T-helper 1 cell treated with Interleukin-12 subunit alpha and Interleukin-12 subunit beta and Interleukin-4 antibody, amounts not matched to agents 30 μg/mL and 1 μg/mL, for 36 hours (primary cell): ENCODE measurements around the gene PLK1.
"Not testable (repeated sequence)": the region's sequence is repeated elsewhere in the genome, so short reads cannot be mapped to it uniquely, and the experiment has no call there.

ENCODE experiments used
- H3K27ac Mint-ChIP-seq: one replicate; pipeline ENCODE4 v1.8.0; 2021; ENCODE audit warnings: mild to moderate bottlenecking, mixed read lengths
- H3K27me3 Mint-ChIP-seq: one replicate; pipeline ENCODE4 v1.8.0; 2021; ENCODE audit warnings: low read depth, mixed read lengths
- H3K36me3 Mint-ChIP-seq: one replicate; pipeline ENCODE4 v1.8.0; 2021; ENCODE audit warnings: low read depth, mixed read lengths
- H3K4me1 Mint-ChIP-seq: one replicate; pipeline ENCODE4 v1.8.0; 2021; ENCODE audit warnings: low read depth, mixed read lengths
- H3K4me3 Mint-ChIP-seq: one replicate; pipeline ENCODE4 v1.8.0; 2021; ENCODE audit warnings: mild to moderate bottlenecking, moderate library complexity, mixed read lengths
- H3K9me3 Mint-ChIP-seq: one replicate; pipeline ENCODE4 v1.8.0; 2021; ENCODE audit warnings: mixed read lengths

PLK1 gene

GRCh38 chr16:23678430-23679273 lies at the start of gene PLK1:
Gene PLK1 (plus strand): TSS chr16:23678889. CDS start chr16:23678933, 44 bp downstream.
- Mint-ChIP-seq H3K27ac (peak within 1 kb of the TSS; percentile 70), H3K36me3 (peaks cover 19% of the 10 kb centered on the region), H3K4me1 (peaks cover 38% of the 10 kb centered on the region), H3K27me3 (no peaks in the 10 kb centered on the region), H3K4me3 (peak within 1 kb of the TSS; percentile 93), H3K9me3 (no peaks in the 10 kb centered on the region)

- H3K4me1 Mint-ChIP-seq = peaks cover 12% of the 10 kb centered on the region
- no peaks in the 10 kb centered on the region for H3K9me3 Mint-ChIP-seq
- peaks cover 26% of the 10 kb centered on the region for H3K36me3 Mint-ChIP-seq
- H3K4me3 Mint-ChIP-seq = no peak overlapping the region
- H3K27ac Mint-ChIP-seq = no peak overlapping the region
- H3K27me3 Mint-ChIP-seq = no peaks in the 10 kb centered on the region
Observed at GRCh38 chr16:23629516-23629915, 49.2 kb upstream of the PLK1 start.

DNA sequence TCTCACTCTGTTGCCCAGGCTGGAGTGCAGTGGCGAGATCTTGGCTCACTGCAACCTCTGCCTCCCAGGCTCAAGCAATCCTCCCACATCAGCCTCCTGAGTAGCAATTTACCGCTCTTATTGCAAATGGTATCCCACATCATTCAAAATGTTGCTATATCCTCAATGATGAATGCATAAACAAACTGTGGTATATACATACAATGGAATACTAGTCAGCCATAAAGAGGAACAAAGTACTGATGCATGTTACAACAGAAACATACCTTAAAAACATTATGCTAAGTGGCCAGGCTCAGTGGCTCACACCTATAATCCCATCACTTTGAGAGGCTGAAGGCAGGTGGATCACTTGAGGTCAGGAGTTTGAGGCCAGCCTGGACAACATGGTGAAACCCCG lies 46.8 kb upstream of the PLK1 start:
- peaks cover 33% of the 10 kb centered on the region for H3K36me3 Mint-ChIP-seq
- not testable (repeated sequence) for H3K27me3 Mint-ChIP-seq, H3K4me3 Mint-ChIP-seq, H3K27ac Mint-ChIP-seq, H3K9me3 Mint-ChIP-seq
- peaks cover 12% of the 10 kb centered on the region for H3K4me1 Mint-ChIP-seq

GRCh38 chr16:23634461-23635036 lies 44.1 kb upstream of the PLK1 start:
- Mint-ChIP-seq H3K27ac (no peak overlapping the region), H3K4me3 (no peak overlapping the region), H3K27me3 (no peaks in the 10 kb centered on the region), H3K4me1 (peaks cover 12% of the 10 kb centered on the region), H3K36me3 (peaks cover 24% of the 10 kb centered on the region), H3K9me3 (no peaks in the 10 kb centered on the region)

DNA sequence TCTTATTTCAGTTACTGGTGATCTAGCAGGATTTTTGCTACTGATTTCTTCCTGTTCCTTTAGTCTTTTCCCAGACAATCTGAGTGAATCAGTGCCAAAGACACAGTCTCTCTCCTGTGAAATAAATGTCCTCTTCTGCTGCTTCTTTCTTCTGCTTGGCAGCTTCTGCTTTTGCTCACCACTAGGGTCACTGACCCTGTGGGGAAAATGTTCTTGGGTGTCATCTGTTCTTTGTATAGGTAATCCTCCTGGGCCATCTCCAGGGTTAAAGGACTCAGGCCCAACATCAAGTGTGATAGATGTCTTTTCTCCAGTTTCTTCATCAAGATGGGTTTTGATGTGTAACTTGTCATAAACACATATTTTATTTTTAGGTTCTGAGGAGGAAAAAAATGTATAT lies 42.7 kb upstream of the PLK1 start:
- Mint-ChIP-seq H3K36me3 (peaks cover 19% of the 10 kb centered on the region), H3K9me3 (no peaks in the 10 kb centered on the region), H3K4me3 (no peak overlapping the region), H3K27me3 (no peaks in the 10 kb centered on the region), H3K27ac (no peak overlapping the region), H3K4me1 (peaks cover 19% of the 10 kb centered on the region)

GRCh38 chr16:23640615-23640930 lies 38.1 kb upstream of the PLK1 start:
- H3K4me3 Mint-ChIP-seq = peak overlapping the region; percentile 98
- no peaks in the 10 kb centered on the region for H3K27me3 Mint-ChIP-seq
- H3K36me3 Mint-ChIP-seq = peaks cover 17% of the 10 kb centered on the region
- H3K9me3 Mint-ChIP-seq = no peaks in the 10 kb centered on the region
- peaks cover 19% of the 10 kb centered on the region for H3K4me1 Mint-ChIP-seq
- peak overlapping the region; percentile 99 for H3K27ac Mint-ChIP-seq

DNA sequence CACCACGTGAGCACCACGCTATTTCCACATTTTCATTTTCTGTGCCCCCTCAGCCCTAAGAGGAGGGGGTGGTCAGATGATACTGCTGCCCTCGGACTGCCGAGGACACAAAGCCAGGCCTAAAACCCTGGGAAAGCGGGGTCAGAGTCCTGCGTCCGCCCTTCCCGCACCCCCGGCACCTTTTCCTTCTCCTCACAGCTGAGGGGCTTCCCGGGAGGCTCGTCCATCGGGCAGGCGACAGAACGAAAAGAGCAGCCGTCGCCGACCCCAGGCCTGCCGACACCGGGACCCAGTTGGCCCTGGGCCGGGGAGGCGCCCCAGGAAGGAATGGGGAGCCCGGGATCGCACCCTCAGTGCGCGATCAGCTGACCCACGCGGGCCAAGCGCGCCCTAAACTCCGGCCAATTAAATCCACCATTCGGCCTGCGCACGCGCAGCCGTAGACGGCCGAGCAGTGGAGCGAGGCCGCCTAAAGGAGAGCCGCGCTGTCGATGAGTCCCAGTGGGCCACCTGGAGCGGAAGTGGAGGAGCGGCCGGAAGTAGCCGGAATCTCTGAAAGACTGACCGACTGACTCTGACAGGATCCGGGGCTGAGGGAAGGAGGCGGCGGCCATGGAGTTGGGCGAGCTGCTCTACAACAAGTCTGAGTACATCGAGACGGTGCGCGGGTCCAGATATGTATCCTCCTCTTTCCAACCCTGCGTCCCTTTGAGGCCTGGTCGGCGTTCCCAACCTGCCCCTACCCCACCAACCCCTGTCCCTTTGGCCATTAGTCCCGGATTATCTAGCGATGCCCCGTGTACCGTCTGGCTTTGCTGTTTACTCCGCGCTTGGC lies 37.5 kb upstream of the PLK1 start, which contains the start of the genes DCTN5 and PALB2:
TSS of gene DCTN5 (plus strand) at position 536 of the 835 bp plus-strand sequence. CDS start at position 613, 77 bp downstream.
TSS of gene PALB2 (minus strand) at position 380 of the 835 bp plus-strand sequence. CDS start at position 227, 153 bp downstream.
- no peaks in the 10 kb centered on the region for H3K27me3 Mint-ChIP-seq
- H3K9me3 Mint-ChIP-seq = no peaks in the 10 kb centered on the region
- H3K4me1 Mint-ChIP-seq = peaks cover 24% of the 10 kb centered on the region
- H3K4me3 Mint-ChIP-seq = peak within 1 kb of the TSS; percentile 98
- H3K36me3 Mint-ChIP-seq = peaks cover 22% of the 10 kb centered on the region
- peak within 1 kb of the TSS; percentile 99 for H3K27ac Mint-ChIP-seq

DNA sequence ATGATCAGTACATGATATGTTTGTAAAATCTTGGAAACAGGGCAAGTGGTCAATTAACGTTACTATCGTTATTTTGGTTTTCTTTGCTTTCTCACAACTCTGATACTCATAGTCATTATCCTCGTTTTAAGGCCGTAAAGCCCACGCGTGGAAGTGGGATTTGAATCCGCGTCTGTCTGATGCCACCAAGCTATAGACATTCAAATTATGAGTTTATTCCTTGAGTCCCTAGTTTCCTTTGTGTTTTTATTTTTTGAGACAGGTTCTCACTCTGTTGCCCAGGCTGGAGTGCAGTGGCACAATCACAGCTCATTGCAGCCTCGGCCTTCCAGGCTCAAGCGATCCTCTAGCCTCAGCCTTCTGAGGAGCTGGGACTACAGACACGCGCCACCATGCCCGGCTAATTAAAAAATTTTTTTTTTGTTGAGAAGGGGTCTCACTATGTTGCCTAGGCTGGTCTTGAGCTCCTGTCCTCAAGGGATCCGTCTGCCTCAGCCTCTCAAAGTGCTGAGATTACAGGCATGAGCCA lies 36.4 kb upstream of the PLK1 start:
- H3K4me1 Mint-ChIP-seq = peaks cover 29% of the 10 kb centered on the region
- peak overlapping the region; percentile 98 for H3K4me3 Mint-ChIP-seq
- peaks cover 30% of the 10 kb centered on the region for H3K36me3 Mint-ChIP-seq
- H3K9me3 Mint-ChIP-seq = no peaks in the 10 kb centered on the region
- H3K27me3 Mint-ChIP-seq = no peaks in the 10 kb centered on the region
- peak overlapping the region; percentile 99 for H3K27ac Mint-ChIP-seq

GRCh38 chr16:23650674-23651416 lies 27.8 kb upstream of the PLK1 start:
- Mint-ChIP-seq H3K27ac (peak overlapping the region; percentile 16), H3K9me3 (no peaks in the 10 kb centered on the region), H3K27me3 (no peaks in the 10 kb centered on the region), H3K4me3 (no peak overlapping the region), H3K4me1 (peaks cover 28% of the 10 kb centered on the region), H3K36me3 (peaks cover 47% of the 10 kb centered on the region)

- no peak overlapping the region for H3K4me3 Mint-ChIP-seq
- H3K9me3 Mint-ChIP-seq = no peaks in the 10 kb centered on the region
- H3K4me1 Mint-ChIP-seq = peaks cover 22% of the 10 kb centered on the region
- no peak overlapping the region for H3K27ac Mint-ChIP-seq
- H3K36me3 Mint-ChIP-seq = peaks cover 36% of the 10 kb centered on the region
- H3K27me3 Mint-ChIP-seq = no peaks in the 10 kb centered on the region
Observed at GRCh38 chr16:23651943-23652468, 26.7 kb upstream of the PLK1 start.

GRCh38 chr16:23663918-23664317 lies 14.8 kb upstream of the PLK1 start:
- H3K9me3 Mint-ChIP-seq = no peaks in the 10 kb centered on the region
- H3K4me3 Mint-ChIP-seq = no peak overlapping the region
- H3K27ac Mint-ChIP-seq = no peak overlapping the region
- no peaks in the 10 kb centered on the region for H3K27me3 Mint-ChIP-seq
- H3K4me1 Mint-ChIP-seq = peaks cover 11% of the 10 kb centered on the region
- peaks cover 76% of the 10 kb centered on the region for H3K36me3 Mint-ChIP-seq

DNA sequence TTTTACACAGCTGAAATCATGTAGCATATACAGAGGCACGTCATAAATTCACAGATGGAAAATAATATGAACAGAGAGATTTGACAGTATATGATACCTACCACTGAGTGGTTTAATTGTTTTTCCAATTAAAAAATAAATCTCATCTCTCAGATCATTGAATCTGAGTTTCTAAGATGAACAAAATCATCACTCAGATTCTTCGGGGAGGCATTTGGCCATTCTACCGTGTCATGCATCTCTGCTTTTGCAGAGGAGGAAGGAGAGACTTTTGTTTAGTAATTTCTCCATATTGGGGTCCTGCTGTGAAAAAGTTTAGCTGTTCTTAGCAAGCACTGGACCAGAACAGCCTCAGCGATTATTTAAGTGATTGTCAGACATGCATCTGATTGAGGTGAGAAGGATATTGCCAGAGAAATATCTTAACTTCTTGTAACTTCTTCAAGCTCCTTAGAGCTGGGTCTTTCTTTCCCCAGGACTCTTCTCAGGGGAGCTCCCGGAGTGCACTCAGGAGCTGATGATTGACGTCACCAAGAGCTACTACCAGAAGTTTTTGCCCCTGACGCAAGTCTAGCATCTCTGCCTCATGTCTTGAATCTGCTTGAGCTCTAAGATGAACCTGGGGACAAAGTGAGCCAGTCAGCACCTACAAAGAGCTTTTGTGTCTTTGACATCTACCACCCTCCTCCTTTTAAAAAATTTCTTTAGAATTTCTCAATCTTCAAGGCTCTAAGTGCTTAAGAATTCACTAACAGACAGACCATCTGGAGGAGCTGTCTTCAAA lies 11.9 kb upstream of the PLK1 start:
- no peaks in the 10 kb centered on the region for H3K27me3 Mint-ChIP-seq
- no peak overlapping the region for H3K4me3 Mint-ChIP-seq
- H3K9me3 Mint-ChIP-seq = no peaks in the 10 kb centered on the region
- no peak overlapping the region for H3K27ac Mint-ChIP-seq
- H3K36me3 Mint-ChIP-seq = peaks cover 71% of the 10 kb centered on the region
- H3K4me1 Mint-ChIP-seq = peaks cover 33% of the 10 kb centered on the region

- H3K27me3 Mint-ChIP-seq = no peaks in the 10 kb centered on the region
- peaks cover 70% of the 10 kb centered on the region for H3K36me3 Mint-ChIP-seq
- H3K27ac Mint-ChIP-seq = no peak overlapping the region
- no peak overlapping the region for H3K4me3 Mint-ChIP-seq
- peaks cover 33% of the 10 kb centered on the region for H3K4me1 Mint-ChIP-seq
- no peaks in the 10 kb centered on the region for H3K9me3 Mint-ChIP-seq
Observed at GRCh38 chr16:23667355-23667659, 11.4 kb upstream of the PLK1 start.
